Stomach (tissue), 4 donors: ENCODE measurements around the gene ADGRF4.

Source experiments
- CTCF ChIP-seq, 7 experiments: fragments of 450-650 bp in 4 of 7; fragments of 200-600 bp in 3 of 7; sonication (generic) in 3 of 7; IDR thresholded peaks; one replicate each; pipeline ENCODE4 v1.5.1; 2016 to 2019; ENCODE audit warnings: antibody characterized with exemption in 7 of 7, control low read depth in 2 of 7, mild to moderate bottlenecking in 1 of 7
- POLR2A ChIP-seq, 4 donors: fragments of 450-650 bp; IDR thresholded peaks; one replicate each; pipeline ENCODE4 v1.6.1; 2016; ENCODE audit warnings: antibody characterized with exemption in 4 of 4, control low read depth in 2 of 4, mild to moderate bottlenecking in 1 of 4, moderate library complexity in 1 of 4

- TF ChIP-seq CTCF (IDR thresholded peaks at IDR 0.05), result peak in 4 of 7 experiments; percentile 23 to 51 (median 31)
- TF ChIP-seq POLR2A (IDR thresholded peaks at IDR 0.05), result no peak
Measured at GRCh38 chr6:47733879-47734558, 35.6 kb downstream of the ADGRF4 start.
